ENCODE measurements around the gene RYR2. TPM values are rescaled to one million over a fixed set of nuclear protein-coding genes. Genes with fewer than 3 reads are reported as not detected.

The RYR2 gene
- total and polyA plus RNA-seq, 2 of the 8 experiments (the other 6 are each of a cell fraction or from before 2014, with no cell fraction given), result 1.3 to 4.4 TPM

DNA sequence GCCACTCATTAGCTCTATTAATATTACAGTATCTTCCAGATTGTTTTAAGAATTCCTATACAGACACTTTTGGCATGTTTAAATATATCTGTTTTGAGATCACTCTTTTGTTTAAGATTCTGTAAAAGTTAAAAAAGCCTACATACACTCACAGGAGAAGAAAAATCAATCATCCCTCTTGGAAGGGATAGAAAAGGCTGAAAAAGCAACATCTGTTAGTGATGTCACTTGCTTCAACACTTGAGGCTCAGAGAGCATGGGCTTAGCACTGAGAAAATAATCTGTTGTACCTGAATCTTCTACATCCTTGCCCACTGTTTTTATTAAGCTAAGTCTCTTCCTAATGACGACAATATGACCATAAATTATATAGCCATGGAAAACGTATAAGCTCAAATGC is 721.8 kb downstream of the RYR2 start:
- H3K14ac ChIP-seq (ENCODE audit: insufficient read length), result no peak overlapping the region
- no peak overlapping the region for H3K4me2 ChIP-seq (ENCODE audit: insufficient read depth in 1 of 2, low read depth in 2 of 2, low read length in 2 of 2)
- H2BK5ac ChIP-seq (ENCODE audit: low read depth, low read length), result no peak overlapping the region
- no peaks in the 10 kb centered on the region for H3K23me2 ChIP-seq (ENCODE audit: low read depth, low read length)
- H3K4ac ChIP-seq (replicated peaks; ENCODE audit: insufficient read length, low read depth, low read length), result no peak overlapping the region
- DNase-seq (ENCODE audit: low read depth in 1 of 2, low spot score in 2 of 2), result no peak
- no peaks in the 10 kb centered on the region for H3K4me1 ChIP-seq (replicated peaks in 1 of 4; ENCODE audit: control insufficient read depth in 3 of 4, insufficient read depth in 4 of 4, low read length in 3 of 4)
- H3K4me3 ChIP-seq (ENCODE audit: extremely low read depth in 1 of 4, insufficient read depth in 2 of 4, low read depth in 3 of 4, low read length in 4 of 4), result no peak overlapping the region
- no peaks in the 10 kb centered on the region for H4K20me1 ChIP-seq (replicated peaks in 1 of 2; ENCODE audit: control insufficient read depth in 1 of 2, insufficient read depth in 2 of 2, low read length in 2 of 2)
- no peaks in the 10 kb centered on the region for H3K79me2 ChIP-seq (ENCODE audit: control insufficient read depth in 1 of 2, insufficient read depth in 2 of 2, low read length in 2 of 2)
- H2AK5ac ChIP-seq (ENCODE audit: low read depth, low read length), result no peak overlapping the region
- no peaks in the 10 kb centered on the region for H3K9me3 ChIP-seq (ENCODE audit: insufficient read depth in 2 of 2, low read depth in 1 of 2, low read length in 1 of 2)
- no peak overlapping the region for H2AFZ ChIP-seq (ENCODE audit: low read length)
- H3K79me1 ChIP-seq (ENCODE audit: low read depth, low read length), result no peaks in the 10 kb centered on the region
- H3K27me3 ChIP-seq (replicated peaks in 1 of 4; ENCODE audit: control insufficient read depth in 3 of 4, extremely low read depth in 1 of 4, insufficient read depth in 3 of 4, low read length in 3 of 4), result no peaks in the 10 kb centered on the region
- H3K56ac ChIP-seq (replicated peaks; ENCODE audit: insufficient read length, low read depth, low read length), result no peak overlapping the region
- H4K8ac ChIP-seq (ENCODE audit: extremely low read depth, insufficient read depth, low read length), result no peak overlapping the region
- no peak overlapping the region for H2BK20ac ChIP-seq (ENCODE audit: low read length)
- H2BK120ac ChIP-seq (replicated peaks; ENCODE audit: low read depth, low read length), result no peak overlapping the region
- H3K36me3 ChIP-seq (ENCODE audit: control insufficient read depth in 2 of 4, insufficient read depth in 4 of 4, low read length in 3 of 4), result no peaks in the 10 kb centered on the region
- FAIRE-seq, result no peak
- CTCF ChIA-PET (ENCODE audit: partially characterized antibody), result interaction anchor here (0.8 to 1.5 kb wide), 2 partner anchors 8 to 103 kb away, joined by 3 read pairs; no protein-coding TSS in a partner anchor
- POLR2A ChIA-PET (ENCODE audit: partially characterized antibody), result no interaction called here
- no peak overlapping the region for H2BK12ac ChIP-seq (ENCODE audit: low read depth, low read length)
- 68% methylated on average over 2 of the region's 2 CpGs; no CpG with 5 or more reads in 1 of the 2 experiments for WGBS, 2 experiments (ENCODE audit: extremely low coverage in 1 of 2, insufficient coverage in 1 of 2, insufficient read length in 1 of 2, insufficient replicate concordance in 2 of 2, low coverage in 1 of 2, low lambda C conversion rate in 2 of 2, missing lambda C conversion rate in 1 of 2)
- H4K5ac ChIP-seq (ENCODE audit: insufficient read length, low read depth, low read length), result no peak overlapping the region
- no peak overlapping the region for H3K27ac ChIP-seq (ENCODE audit: low read depth, low read length)
- H3K9ac ChIP-seq (replicated peaks in 1 of 4; ENCODE audit: extremely low read depth in 1 of 4, low read depth in 3 of 4, low read length in 3 of 4), result no peak overlapping the region
- H4K91ac ChIP-seq (replicated peaks; ENCODE audit: insufficient read length, low read length), result no peak overlapping the region
- TF ChIP-seq, protein P1, sequence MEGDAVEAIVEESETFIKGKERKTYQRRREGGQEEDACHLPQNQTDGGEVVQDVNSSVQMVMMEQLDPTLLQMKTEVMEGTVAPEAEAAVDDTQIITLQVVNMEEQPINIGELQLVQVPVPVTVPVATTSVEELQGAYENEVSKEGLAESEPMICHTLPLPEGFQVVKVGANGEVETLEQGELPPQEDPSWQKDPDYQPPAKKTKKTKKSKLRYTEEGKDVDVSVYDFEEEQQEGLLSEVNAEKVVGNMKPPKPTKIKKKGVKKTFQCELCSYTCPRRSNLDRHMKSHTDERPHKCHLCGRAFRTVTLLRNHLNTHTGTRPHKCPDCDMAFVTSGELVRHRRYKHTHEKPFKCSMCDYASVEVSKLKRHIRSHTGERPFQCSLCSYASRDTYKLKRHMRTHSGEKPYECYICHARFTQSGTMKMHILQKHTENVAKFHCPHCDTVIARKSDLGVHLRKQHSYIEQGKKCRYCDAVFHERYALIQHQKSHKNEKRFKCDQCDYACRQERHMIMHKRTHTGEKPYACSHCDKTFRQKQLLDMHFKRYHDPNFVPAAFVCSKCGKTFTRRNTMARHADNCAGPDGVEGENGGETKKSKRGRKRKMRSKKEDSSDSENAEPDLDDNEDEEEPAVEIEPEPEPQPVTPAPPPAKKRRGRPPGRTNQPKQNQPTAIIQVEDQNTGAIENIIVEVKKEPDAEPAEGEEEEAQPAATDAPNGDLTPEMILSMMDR (IDR thresholded peaks at IDR 0.05; ENCODE audit: control extremely low read depth in 1 of 3, insufficient read depth in 1 of 3, low read depth in 1 of 3, low read length in 3 of 3), result no peak
- TF ChIP-seq EGR1 (IDR thresholded peaks at IDR 0.05; ENCODE audit: borderline replicate concordance, low read depth, low read length) (no peak), TCF12 (IDR thresholded peaks at IDR 0.05; ENCODE audit: low read depth, low read length) (no peak), SP2 (IDR thresholded peaks at IDR 0.05; ENCODE audit: low read length) (no peak), RFX5 (IDR thresholded peaks at IDR 0.05; ENCODE audit: borderline replicate concordance, low read depth, low read length) (no peak), SUZ12 (IDR thresholded peaks at IDR 0.05; ENCODE audit: low read length) (no peak), CBX5 (IDR thresholded peaks at IDR 0.05; ENCODE audit: low read depth, low read length) (no peak), PHF8 (conservative IDR thresholded peaks at IDR 0.05; ENCODE audit: low read depth, low read length) (no peak), CHD1 (IDR thresholded peaks at IDR 0.05; ENCODE audit: low read depth, low read length) (no peak), RNF2 (IDR thresholded peaks at IDR 0.05; ENCODE audit: borderline replicate concordance, low read depth, low read length, missing control alignments, poor library complexity, severe bottlenecking) (no peak), CBX8 (IDR thresholded peaks at IDR 0.05; ENCODE audit: borderline replicate concordance, low read depth, low read length) (no peak)
- H3K18ac ChIP-seq (ENCODE audit: extremely low read depth, low read length), result no peak overlapping the region
- no peak overlapping the region for H2BK15ac ChIP-seq (ENCODE audit: low read length)
- H3K23ac ChIP-seq (ENCODE audit: insufficient read length), result no peak overlapping the region
